K562 (cell line): ENCODE results near the gene LEPR. TPM values are rescaled to one million over a fixed set of nuclear protein-coding genes. Genes with fewer than 3 reads are reported as not detected.
A peak's percentile ranks its signal among the peaks of the same experiment; 100 is the strongest.

Source experiments
- CHD1 ChIP-seq: fragments of 200-600 bp; sonication (generic); IDR thresholded peaks from one replicate; pipeline ENCODE4 v1.6.1; 2012; ENCODE audit warnings: mild to moderate bottlenecking, moderate library complexity, low read length, inconsistent platforms
- HOMEZ ChIP-seq: fragments of 250-450 bp; sonication (Bioruptor Pico); IDR thresholded peaks from 2 replicates; pipeline ENCODE4 v1.4.0; 2020; ENCODE audit warnings: mild to moderate bottlenecking, moderate library complexity
- KAT7 ChIP-seq: sonication (generic); formaldehyde crosslinking; IDR thresholded peaks from 2 replicates; pipeline ENCODE4 v1.8.0; 2022; ENCODE audit warnings: missing genetic modification reagents, mild to moderate bottlenecking, borderline replicate concordance
- LCOR ChIP-seq: sonication (generic); formaldehyde crosslinking; IDR thresholded peaks from 2 replicates; pipeline ENCODE4 v1.8.0; 2022; ENCODE audit warnings: mild to moderate bottlenecking, missing genetic modification reagents
- THAP12 ChIP-seq: fragments of 250-450 bp; sonication (Bioruptor Pico); IDR thresholded peaks from 2 replicates; pipeline ENCODE4 v1.9.0; 2021; ENCODE audit warnings: mild to moderate bottlenecking, inconsistent platforms
- polyA plus RNA-seq, 8 experiments: library from polyadenylated mRNA; depleted of rRNA in 4 of 8; stranded (reverse) in 5 of 8; unstranded in 3 of 8; fragments of >200 nt; fragmentation: Nextera tagmentation in 2 of 8; fragmentation: Illumina TruSeq in 1 of 8; extraction: Ambion mirVana in 2 of 8; extraction: Trizol in 1 of 8; gene quantifications; 2 replicates each; pipeline versions ENCODE4 v1.2.1 to v1.2.3, GENCODE V29; 2011 to 2014; ENCODE audit warnings: inconsistent platforms in 1 of 8, missing spikeins in 1 of 8
- total RNA-seq, 7 experiments: library from RNA; depleted of rRNA in 6 of 7; stranded (reverse); fragments of >200 nt in 6 of 7; fragmentation: Illumina TruSeq in 2 of 7; extraction: Trizol in 2 of 7; gene quantifications; 2 replicates each; pipeline versions ENCODE4 v1.2.1 to v1.2.3, GENCODE V29; 2011 to 2021; ENCODE audit warnings: low replicate concordance in 1 of 7

The LEPR gene
- total and polyA plus RNA-seq, 9 of the 15 experiments (the other 6 are each of a cell fraction or from before 2014, with no cell fraction given), result 12.2 to 111 (median 43.1) TPM

GRCh38 chr1:65421351-65422025 lies 1.0 kb downstream of the LEPR start (continued):
- peak; percentile 5 for TF ChIP-seq CHD1
- no peak for TF ChIP-seq THAP12
- 0 out of 2 replicates have a peak, but pooled peaks have one; percentile 4 for TF ChIP-seq LCOR (CRISPR knock-in tag)
- no peak for TF ChIP-seq HOMEZ (CRISPR knock-in tag)
- TF ChIP-seq KAT7, result peak; percentile 16; the same call in 1 of the 2 replicates
